RWPE2 (cell line): Measurements from ENCODE around the gene KRT33A.
A peak's percentile ranks its signal among the peaks of the same experiment; 100 is the strongest.

Experiments used
- ATAC-seq: fragments of 200-7000 bp; cut with Tn5 transposase; 3 replicates; pipeline ENCODE4 v1.9.1; 2021; ENCODE audit warnings: low read depth
- DNase-seq: peaks from one replicate; pipeline ENCODE4 v3.0.0-alpha.2; 2020; ENCODE audit warnings: low spot score
- H3K27ac ChIP-seq: fragments of 450-650 bp; 2 replicates; pipeline ENCODE4 v1.5.1; 2017; ENCODE audit warnings: mild to moderate bottlenecking; ENCODE audit not compliant: poor library complexity, severe bottlenecking
- H3K27me3 ChIP-seq: fragments of 250-450 bp; sonication (Bioruptor Pico); 2 replicates; pipeline ENCODE4 v1.5.1; 2021; ENCODE audit warnings: mild to moderate bottlenecking, moderate library complexity; ENCODE audit not compliant: insufficient read depth, poor library complexity, severe bottlenecking
- H3K36me3 ChIP-seq: fragments of 250-450 bp; sonication (Bioruptor Pico); 2 replicates; pipeline ENCODE4 v1.5.1; 2020; ENCODE audit warnings: low read depth, mild to moderate bottlenecking, moderate library complexity
- H3K4me1 ChIP-seq: fragments of 250-450 bp; sonication (Bioruptor Pico); 2 replicates; pipeline ENCODE4 v1.5.1; 2021; ENCODE audit warnings: mild to moderate bottlenecking, moderate library complexity; ENCODE audit not compliant: insufficient read depth, poor library complexity, severe bottlenecking
- H3K4me3 ChIP-seq: fragments of 250-450 bp; sonication (Bioruptor Pico); 2 replicates; pipeline ENCODE4 v1.5.1; 2021; ENCODE audit warnings: mild to moderate bottlenecking, moderate library complexity; ENCODE audit not compliant: severe bottlenecking
- H3K9me3 ChIP-seq: fragments of 250-450 bp; sonication (Bioruptor Pico); 2 replicates; pipeline ENCODE4 v1.5.1; 2021; ENCODE audit warnings: mild to moderate bottlenecking, moderate library complexity; ENCODE audit not compliant: severe bottlenecking
- TF ChIP-seq, protein P1 (sequence below): fragments of 450-650 bp; IDR thresholded peaks from one replicate; pipeline ENCODE4 v1.5.1; 2017; ENCODE audit warnings: mild to moderate bottlenecking, moderate library complexity; ENCODE audit not compliant: poor library complexity, severe bottlenecking

KRT33A gene

DNA sequence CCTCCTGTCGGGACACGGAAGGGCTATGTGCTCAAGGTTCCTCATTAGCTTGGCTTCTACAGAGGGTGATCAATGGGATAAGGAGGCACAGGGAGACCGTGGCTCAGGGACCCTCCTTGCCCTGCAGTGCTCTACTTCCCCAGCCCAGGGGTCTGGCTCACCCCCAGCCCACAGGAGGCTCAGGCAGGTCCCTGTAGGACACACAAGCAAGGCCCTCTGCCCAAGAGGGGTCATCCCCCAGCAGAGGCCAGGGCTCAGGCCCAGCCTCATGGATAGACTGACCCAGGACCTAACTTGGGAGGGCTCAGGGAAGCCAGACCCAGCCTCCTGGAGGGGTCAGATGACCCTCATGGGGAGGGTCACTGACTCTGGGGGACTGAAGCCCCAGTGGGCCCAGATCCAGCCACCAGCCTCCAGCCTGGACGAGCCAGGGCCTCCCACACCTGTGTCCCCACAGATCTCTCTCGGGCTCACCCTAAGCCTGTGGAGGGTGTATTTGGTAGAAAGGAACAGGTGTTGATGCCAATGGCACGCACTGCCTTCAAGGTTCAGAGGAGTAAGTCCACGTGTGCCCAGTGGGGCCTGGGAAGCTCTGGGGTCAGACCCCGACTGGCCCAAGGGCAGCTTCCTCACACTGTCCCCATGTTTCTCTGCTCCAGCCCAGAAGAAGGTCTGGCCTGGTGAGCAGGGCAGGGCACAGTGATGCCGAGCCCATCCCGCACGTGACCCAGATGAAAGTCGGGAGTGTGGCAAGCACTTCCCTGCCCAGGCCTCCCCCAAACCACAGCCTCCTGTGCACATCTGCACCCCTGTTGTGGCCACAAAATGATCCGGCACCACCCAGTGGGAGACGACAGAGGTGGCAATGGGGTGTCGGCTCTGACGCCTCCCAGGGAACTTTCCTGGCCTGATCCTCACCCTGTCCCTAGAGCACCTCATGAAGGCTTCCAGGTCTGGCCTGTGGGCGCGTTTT lies 24.2 kb downstream of the KRT33A start:
- DNase-seq, result no peak
- no peaks in the 10 kb centered on the region for H3K36me3 ChIP-seq
- no peaks in the 10 kb centered on the region for H3K27me3 ChIP-seq
- TF ChIP-seq, protein P1, sequence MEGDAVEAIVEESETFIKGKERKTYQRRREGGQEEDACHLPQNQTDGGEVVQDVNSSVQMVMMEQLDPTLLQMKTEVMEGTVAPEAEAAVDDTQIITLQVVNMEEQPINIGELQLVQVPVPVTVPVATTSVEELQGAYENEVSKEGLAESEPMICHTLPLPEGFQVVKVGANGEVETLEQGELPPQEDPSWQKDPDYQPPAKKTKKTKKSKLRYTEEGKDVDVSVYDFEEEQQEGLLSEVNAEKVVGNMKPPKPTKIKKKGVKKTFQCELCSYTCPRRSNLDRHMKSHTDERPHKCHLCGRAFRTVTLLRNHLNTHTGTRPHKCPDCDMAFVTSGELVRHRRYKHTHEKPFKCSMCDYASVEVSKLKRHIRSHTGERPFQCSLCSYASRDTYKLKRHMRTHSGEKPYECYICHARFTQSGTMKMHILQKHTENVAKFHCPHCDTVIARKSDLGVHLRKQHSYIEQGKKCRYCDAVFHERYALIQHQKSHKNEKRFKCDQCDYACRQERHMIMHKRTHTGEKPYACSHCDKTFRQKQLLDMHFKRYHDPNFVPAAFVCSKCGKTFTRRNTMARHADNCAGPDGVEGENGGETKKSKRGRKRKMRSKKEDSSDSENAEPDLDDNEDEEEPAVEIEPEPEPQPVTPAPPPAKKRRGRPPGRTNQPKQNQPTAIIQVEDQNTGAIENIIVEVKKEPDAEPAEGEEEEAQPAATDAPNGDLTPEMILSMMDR, result no peak
- no peak for ATAC-seq
- H3K4me3 ChIP-seq, result no peak overlapping the region
- no peak overlapping the region for H3K27ac ChIP-seq
- H3K4me1 ChIP-seq, result no peaks in the 10 kb centered on the region
- no peaks in the 10 kb centered on the region for H3K9me3 ChIP-seq

DNA sequence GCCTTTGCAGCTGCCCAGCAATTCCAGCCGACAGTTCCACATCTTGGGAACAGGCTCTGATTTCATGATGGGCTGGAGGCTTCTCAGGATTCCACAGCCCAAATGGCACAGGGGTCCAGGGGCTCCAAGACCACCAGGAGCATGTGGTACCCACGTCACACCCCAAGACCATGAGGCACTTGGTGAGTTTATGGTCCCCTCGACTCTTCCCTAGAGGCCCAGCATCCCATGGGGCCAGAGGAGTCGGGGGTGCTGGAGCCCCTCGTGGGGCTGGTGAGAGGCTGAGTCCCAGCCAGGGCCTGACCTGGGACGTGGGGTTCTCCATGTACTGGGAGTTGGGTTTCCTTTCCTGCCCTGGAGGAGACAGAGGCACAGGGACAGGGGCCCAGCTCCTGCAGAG lies 25.0 kb downstream of the KRT33A start:
- ATAC-seq, result no peak
- no peaks in the 10 kb centered on the region for H3K27me3 ChIP-seq

DNA sequence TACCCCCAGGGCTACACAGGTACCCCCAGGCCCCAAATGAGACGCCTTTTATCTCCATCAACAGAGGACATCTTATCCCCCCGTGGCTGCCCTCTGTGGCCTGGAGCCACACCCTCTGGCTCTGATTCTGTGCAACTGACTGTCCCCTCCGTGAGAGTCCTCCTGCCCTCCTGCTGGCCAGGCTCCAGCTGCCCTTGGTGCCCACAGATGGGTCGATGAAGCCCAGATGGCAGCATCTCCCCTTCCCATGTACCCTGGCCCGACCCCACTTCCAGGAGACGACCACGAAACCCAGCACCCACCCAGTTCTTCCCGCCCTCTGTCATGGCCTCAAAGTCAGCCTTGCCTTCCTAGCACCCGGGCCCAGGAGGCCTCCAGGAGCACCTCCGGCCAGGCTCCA lies 25.5 kb downstream of the KRT33A start:
- no peaks in the 10 kb centered on the region for H3K36me3 ChIP-seq
- no peaks in the 10 kb centered on the region for H3K27me3 ChIP-seq
- no peaks in the 10 kb centered on the region for H3K9me3 ChIP-seq
- H3K27ac ChIP-seq, result no peak overlapping the region
- TF ChIP-seq, protein P1, result no peak
- H3K4me1 ChIP-seq, result no peaks in the 10 kb centered on the region
- no peak for ATAC-seq
- H3K4me3 ChIP-seq, result no peak overlapping the region
- DNase-seq, result no peak

More for the DNA sequence above, 25.0 kb downstream of the KRT33A start:
- Histone ChIP-seq H3K36me3 (no peaks in the 10 kb centered on the region), H3K27ac (no peak overlapping the region), H3K9me3 (no peaks in the 10 kb centered on the region), H3K4me1 (no peaks in the 10 kb centered on the region), H3K4me3 (no peak overlapping the region)
- TF ChIP-seq, protein P1, result no peak
- DNase-seq, result no peak

DNA sequence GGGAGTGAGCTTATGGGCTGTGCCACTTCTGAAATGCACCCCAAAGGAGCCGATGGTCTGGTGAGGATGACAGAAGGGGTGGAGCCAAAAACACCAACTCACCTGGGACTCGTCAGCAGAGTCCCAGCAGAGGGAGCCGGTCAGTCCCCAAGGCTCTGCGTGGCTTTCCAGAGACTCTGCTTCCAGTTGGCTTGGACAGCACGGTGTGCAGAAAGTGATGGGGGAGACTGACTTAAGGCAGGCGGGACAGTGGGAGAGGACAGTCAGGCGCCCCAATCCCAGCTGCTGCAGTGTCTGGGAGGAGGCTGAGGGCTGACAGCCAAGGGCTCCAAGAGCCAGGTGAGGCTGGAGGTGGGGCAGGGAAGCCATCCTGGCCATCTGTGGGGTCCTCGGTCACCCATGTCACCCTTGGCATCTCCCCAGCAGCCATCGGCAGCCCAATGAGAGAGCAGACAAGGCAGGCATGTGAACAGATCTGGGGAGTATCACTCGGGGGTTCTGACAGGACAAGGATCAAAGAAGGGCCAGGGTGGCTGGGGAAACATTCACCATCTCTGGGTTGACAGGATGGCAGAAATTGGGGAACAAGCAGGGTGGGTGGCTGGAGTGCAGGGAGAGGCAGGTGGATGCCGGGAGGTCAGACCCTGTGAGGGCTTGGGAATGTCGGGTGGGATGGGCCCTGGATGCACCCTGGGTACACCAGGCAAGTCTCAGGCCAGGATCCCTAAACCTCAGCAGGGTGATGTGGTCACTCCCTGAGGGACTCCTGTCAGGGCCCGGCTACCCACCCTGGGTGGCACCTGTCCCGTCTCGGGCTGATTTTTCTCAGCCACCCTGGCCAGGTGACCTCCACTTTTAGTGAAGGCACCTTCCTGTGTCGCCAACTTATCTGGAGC lies 26.2 kb downstream of the KRT33A start:
- DNase-seq, result no peak

More for the DNA sequence above, 26.2 kb downstream of the KRT33A start:
- TF ChIP-seq, protein P1, result peak; percentile 45
- Histone ChIP-seq H3K4me3 (no peak overlapping the region), H3K4me1 (no peaks in the 10 kb centered on the region), H3K27ac (no peak overlapping the region), H3K9me3 (peaks cover 2% of the 10 kb centered on the region), H3K27me3 (no peaks in the 10 kb centered on the region), H3K36me3 (no peaks in the 10 kb centered on the region)
- peak; percentile 68 for ATAC-seq
